NCI-H146 treated with DMSO at 0.1 percent for 48 hours (cell line): ENCODE data around the gene GP1BA.
A peak's percentile ranks its signal among the peaks of the same experiment; 100 is the strongest.
"Not testable (repeated sequence)": the region's sequence is repeated elsewhere in the genome, so short reads cannot be mapped to it uniquely, and the experiment has no call there.

Experiments used
- DNase-seq: peaks from one replicate; lab custom pipeline; 2025; ENCODE audit not compliant: unreplicated experiment; lab: John Stamatoyannopoulos, UW

GP1BA gene

GRCh38 chr17:4901108-4901647 is 30.9 kb upstream of the GP1BA start:
- no peak for DNase-seq

- no peak for DNase-seq
Observed at GRCh38 chr17:4901648-4902344, 30.3 kb upstream of the GP1BA start.

- no peak for DNase-seq
Observed at GRCh38 chr17:4902540-4902939, 29.5 kb upstream of the GP1BA start.

GRCh38 chr17:4903051-4903818 is 28.8 kb upstream of the GP1BA start, which contains the start of gene CHRNE:
Gene CHRNE (minus strand): TSS chr17:4903098. CDS start chr17:4903063, 35 bp downstream.
- DNase-seq: peak; percentile 43

- DNase-seq: not testable (repeated sequence)
Observed at GRCh38 chr17:4906642-4907041, 25.4 kb upstream of the GP1BA start.

GRCh38 chr17:4908301-4908700 is 23.8 kb upstream of the GP1BA start:
- DNase-seq: peak; percentile 68

GRCh38 chr17:4908711-4909496 is 23.2 kb upstream of the GP1BA start:
- DNase-seq: peak; percentile 73

- DNase-seq: no peak
Observed at GRCh38 chr17:4913994-4914393, 18.1 kb upstream of the GP1BA start.

- not testable (repeated sequence) for DNase-seq
Observed at GRCh38 chr17:4914551-4914950, 17.5 kb upstream of the GP1BA start.

GRCh38 chr17:4919511-4920047 is 12.5 kb upstream of the GP1BA start:
- DNase-seq: no peak

GRCh38 chr17:4920351-4921048 is 11.6 kb upstream of the GP1BA start:
- DNase-seq: no peak

GRCh38 chr17:4921320-4921719 is 10.8 kb upstream of the GP1BA start:
- DNase-seq: no peak

GRCh38 chr17:4926577-4927335 is 5.3 kb upstream of the GP1BA start:
- not testable (repeated sequence) for DNase-seq

GRCh38 chr17:4928881-4929280 is 3.2 kb upstream of the GP1BA start:
- no peak for DNase-seq

- no peak for DNase-seq
Observed at GRCh38 chr17:4932756-4933155, 679 bp downstream of the GP1BA start.

GRCh38 chr17:4933646-4934045 is 1.6 kb downstream of the GP1BA start:
- no peak for DNase-seq

GRCh38 chr17:4934173-4934979 is 2.3 kb downstream of the GP1BA start:
- no peak for DNase-seq

- DNase-seq: no peak
Observed at GRCh38 chr17:4935650-4936049, 3.6 kb downstream of the GP1BA start.

GRCh38 chr17:4936436-4936835 is 4.4 kb downstream of the GP1BA start:
- no peak for DNase-seq
